ENCODE data around the gene PCDHGA3. TPM values are rescaled to one million over a fixed set of nuclear protein-coding genes. Genes with fewer than 3 reads are reported as not detected.

The PCDHGA3 gene
- total and polyA plus RNA-seq, 2 donors (not counting 3 experiments of a cell fraction or from before 2014, with no cell fraction given): 0.88 to 1.1 TPM

GRCh38 chr5:141351591-141351990 lies 8.0 kb downstream of the PCDHGA3 start:
- H3K4me1 ChIP-seq (ENCODE audit: control insufficient read depth, extremely low read depth, insufficient read depth, low read length): no peaks in the 10 kb centered on the region
- no TSS peak for BruUV-seq (replicated peaks)
- dilution Hi-C loops (cut with MboI; ENCODE audit: extremely low pct_ligation_motif_present, low sequenced_read_pairs) (no loop called here), intact Hi-C loops (cut with micrococcal nuclease) (loop anchor here (5.0 kb wide), 1 partner anchor 211 kb away; no protein-coding TSS in a partner anchor)
- H2AFZ ChIP-seq (ENCODE audit: low read depth, low read length): no peak overlapping the region
- H3K9ac ChIP-seq (replicated peaks; ENCODE audit: extremely low read depth, insufficient read depth, low read length): no peak overlapping the region
- H3K4me2 ChIP-seq (ENCODE audit: insufficient read depth, low read length): no peak overlapping the region
- no peaks in the 10 kb centered on the region for H3K9me1 ChIP-seq (replicated peaks; ENCODE audit: control insufficient read depth, extremely low read depth, insufficient read depth, low read length)
- CTCF ChIA-PET: no interaction called here
- no peaks in the 10 kb centered on the region for H4K20me1 ChIP-seq (replicated peaks; ENCODE audit: control insufficient read depth, extremely low read depth, insufficient read depth, low read length)
- no peaks in the 10 kb centered on the region for H3K36me3 ChIP-seq (ENCODE audit: control insufficient read depth in 2 of 2, extremely low read depth in 1 of 2, insufficient read depth in 2 of 2, low read length in 2 of 2)
- DNase-seq (ENCODE audit: low read depth, low spot score) (no peak), FAIRE-seq (no peak)
- no peak overlapping the region for H3K4me3 ChIP-seq (replicated peaks in 1 of 3; ENCODE audit: insufficient read depth in 1 of 3, low read depth in 1 of 3, low read length in 3 of 3)
- no peak for TF ChIP-seq FOS (IDR thresholded peaks at IDR 0.05; ENCODE audit: borderline replicate concordance, insufficient read depth, low read length)
- TF ChIP-seq GATA2 (IDR thresholded peaks at IDR 0.05; ENCODE audit: insufficient read depth, insufficient read length, low read depth, low read length): no peak
- TF ChIP-seq JUN (IDR thresholded peaks at IDR 0.05; ENCODE audit: borderline replicate concordance, insufficient read depth, insufficient read length, low read depth): no peak
- TF ChIP-seq CTCF (IDR thresholded peaks at IDR 0.05; ENCODE audit: extremely low read depth in 1 of 2, insufficient read depth in 1 of 2, low read depth in 1 of 2, low read length in 2 of 2): no peak
- TF ChIP-seq MAX (IDR thresholded peaks at IDR 0.05; ENCODE audit: insufficient read depth, insufficient read length): no peak
- no peaks in the 10 kb centered on the region for H3K79me2 ChIP-seq (ENCODE audit: control insufficient read depth, insufficient read depth, low read length)
- H3K27me3 ChIP-seq (ENCODE audit: control insufficient read depth in 2 of 2, insufficient read depth in 2 of 2, low read length in 2 of 2): peaks cover 27 to 60% of the 10 kb centered on the region in 2 experiments
- no peaks in the 10 kb centered on the region for H3K9me3 ChIP-seq (replicated peaks; ENCODE audit: control insufficient read depth, insufficient read depth, low read length)
- POLR2A ChIA-PET: no interaction called here
- no peak overlapping the region for H3K27ac ChIP-seq (ENCODE audit: insufficient read depth, low read depth, low read length)

All from endothelial cell of umbilical vein (primary cell).